B cell (primary cell): ENCODE data around the gene LBX2. TPM values are rescaled to one million over a fixed set of nuclear protein-coding genes. Genes with fewer than 3 reads are reported as not detected.

Source experiments
- ATAC-seq: fragments of 200-7000 bp; cut with Tn5 transposase; one replicate; pipeline ENCODE4 v1.10.0; 2021; ENCODE audit warnings: low read depth, mild to moderate bottlenecking, moderate number of reproducible peaks, moderate library complexity
- CTCF ChIA-PET: fragments of 350-600 bp; sonication (Branson Sonifier 250); formaldehyde crosslinking; loops from one replicate; lab custom pipeline; 2021; ENCODE audit warnings: antibody characterized with exemption, inconsistent platforms; lab: Charles Lee
- POLR2A ChIA-PET: fragments of 350-600 bp; sonication (Branson Sonifier 250); formaldehyde crosslinking; loops from one replicate; lab custom pipeline; 2021; ENCODE audit warnings: antibody characterized with exemption; lab: Charles Lee
- DNase-seq: peaks from one replicate; pipeline ENCODE4 v3.0.0; 2013
- H2AFZ ChIP-seq: 2 replicates; pipeline ENCODE4 v1.6.1; 2012; ENCODE audit warnings: mild to moderate bottlenecking, low read depth, low read length; ENCODE audit not compliant: insufficient read depth, poor library complexity, severe bottlenecking
- H3K27ac ChIP-seq, 2 donors: 1 replicate in 1 of 2; 2 replicates in 1 of 2; pipeline ENCODE4 v1.5.1; 2012 to 2013; ENCODE audit warnings: low read length in 2 of 2, mild to moderate bottlenecking in 2 of 2, moderate library complexity in 1 of 2
- H3K27me3 ChIP-seq, 4 experiments: fragments of 200-600 bp in 1 of 4; sonication (generic) in 1 of 4; replicated peaks in 1 of 4; 1 replicate in 2 of 4; 2 replicates in 2 of 4; pipeline versions ENCODE4 v1.6.1 to v1.7.0; 2013 to 2016; ENCODE audit warnings: low read length in 3 of 4, mild to moderate bottlenecking in 2 of 4, mixed read lengths in 1 of 4, moderate library complexity in 1 of 4; ENCODE audit not compliant: insufficient read depth in 4 of 4, control insufficient read depth in 3 of 4; ENCODE audit errors: control extremely low read depth in 1 of 4
- H3K36me3 ChIP-seq, 2 experiments: replicated peaks in 1 of 2; 1 replicate in 1 of 2; 2 replicates in 1 of 2; pipeline versions ENCODE4 v1.6.1 to v1.7.1; 2013; ENCODE audit warnings: low read length in 1 of 2; ENCODE audit not compliant: insufficient read depth in 2 of 2, control insufficient read depth in 1 of 2; ENCODE audit errors: control extremely low read depth in 1 of 2, extremely low read depth in 1 of 2
- H3K4me1 ChIP-seq, 2 donors: fragments of 200-600 bp in 1 of 2; sonication (generic) in 1 of 2; 1 replicate in 1 of 2; 2 replicates in 1 of 2; pipeline versions ENCODE4 v1.5.1 to v1.6.1; 2013 to 2017; ENCODE audit warnings: low read length in 2 of 2; ENCODE audit not compliant: control insufficient read depth in 2 of 2, insufficient read depth in 2 of 2
- H3K4me2 ChIP-seq: replicated peaks from 2 replicates; pipeline ENCODE3; 2012; ENCODE audit warnings: mild to moderate bottlenecking, low read depth, low read length; ENCODE audit not compliant: poor library complexity, severe bottlenecking
- H3K4me3 ChIP-seq, 5 experiments: fragments of 200-600 bp in 1 of 5; sonication (generic) in 1 of 5; 1 replicate in 3 of 5; 2 replicates in 2 of 5; pipeline versions ENCODE4 v1.5.1 to v1.7.0; 2011 to 2016; ENCODE audit warnings: low read length in 4 of 5, mild to moderate bottlenecking in 4 of 5, low read depth in 2 of 5, control low read depth in 1 of 5, moderate library complexity in 1 of 5; ENCODE audit not compliant: insufficient read depth in 1 of 5; ENCODE audit errors: control extremely low read depth in 1 of 5, extremely low read depth in 1 of 5
- H3K79me2 ChIP-seq: fragments of 200-600 bp; sonication (generic); one replicate; pipeline ENCODE4 v1.6.0; 2016; ENCODE audit warnings: low read length; ENCODE audit not compliant: control insufficient read depth, insufficient read depth
- H3K9ac ChIP-seq: fragments of 200-600 bp; sonication (generic); 2 replicates; pipeline ENCODE4 v1.6.1; 2017; ENCODE audit warnings: mild to moderate bottlenecking, low read length, moderate library complexity
- H3K9me3 ChIP-seq, 3 donors: one replicate each; pipeline versions ENCODE4 v1.6.1 to v1.7.1; 2013; ENCODE audit warnings: low read length in 2 of 3; ENCODE audit not compliant: control insufficient read depth in 2 of 3, insufficient read depth in 1 of 3; ENCODE audit errors: control extremely low read depth in 1 of 3
- H4K20me1 ChIP-seq: 2 replicates; pipeline ENCODE4 v1.6.0; 2012; ENCODE audit warnings: mild to moderate bottlenecking, low read length; ENCODE audit not compliant: insufficient read depth, control insufficient read depth, poor library complexity, severe bottlenecking
- H3K27ac Mint-ChIP-seq: one replicate; pipeline ENCODE4 v1.8.0; 2021; ENCODE audit warnings: mixed read lengths
- H3K27me3 Mint-ChIP-seq: one replicate; pipeline ENCODE4 v1.8.0; 2021; ENCODE audit warnings: mixed read lengths
- H3K4me1 Mint-ChIP-seq: one replicate; pipeline ENCODE4 v1.8.0; 2021; ENCODE audit warnings: mixed read lengths
- H3K4me3 Mint-ChIP-seq: one replicate; pipeline ENCODE4 v1.8.0; 2021; ENCODE audit warnings: mixed read lengths
- H3K9me3 Mint-ChIP-seq: one replicate; pipeline ENCODE4 v1.8.0; 2022; ENCODE audit warnings: mixed read lengths; ENCODE audit not compliant: insufficient read depth
- EZH2 ChIP-seq: IDR thresholded peaks from 2 replicates; pipeline ENCODE4 v1.6.1; 2012; ENCODE audit warnings: borderline replicate concordance, low read depth, mild to moderate bottlenecking, moderate library complexity, low read length; ENCODE audit not compliant: insufficient read depth, poor library complexity, severe bottlenecking
- WGBS: methylation state at CpG from one replicate; pipeline ENCODE4 v1.1.5; 2013; ENCODE audit warnings: missing lambda C conversion rate; ENCODE audit not compliant: insufficient coverage; 5-methylcytosine and 5-hydroxymethylcytosine counted together
- intact Hi-C: fragments of 100-400 bp; cut with micrococcal nuclease; formaldehyde crosslinking; loops from one replicate; pipeline ENCODE4 v1.10.0; 2022
- polyA plus RNA-seq: library from polyadenylated mRNA; depleted of rRNA; stranded (reverse); fragments of >200 nt; gene quantifications from 2 replicates; pipeline ENCODE4 v1.2.3, GENCODE V29; 2012
- total RNA-seq, 2 donors: library from RNA; stranded (reverse); fragments of 120-200 nt in 1 of 2; gene quantifications; 1 replicate in 1 of 2; 2 replicates in 1 of 2; pipeline versions ENCODE4 v1.2.3 to v1.2.4, GENCODE V29; 2013 to 2022
- TF ChIP-seq, protein P1 (sequence below): fragments of 200-600 bp; IDR thresholded peaks from one replicate; pipeline ENCODE4 v1.8.0; 2022; ENCODE audit warnings: antibody characterized with exemption, mild to moderate bottlenecking

The LBX2 gene
- total and polyA plus RNA-seq, 2 donors (not counting 1 experiment from before 2014, with no cell fraction given) = 1.1 to 2.0 TPM

GRCh38 chr2:74481431-74481830, 18.0 kb downstream of the LBX2 start:
- ChIA-PET POLR2A (interaction anchor here (0.8 to 3.8 kb wide), 5 partner anchors 9 to 48 kb away, joined by 3 to 56 read pairs (median 19); partner anchors contain the start of genes AUP1, HTRA2, INO80B and MOGS), CTCF (interaction anchor here (0.9 to 7.1 kb wide), 10 partner anchors 9 to 106 kb away, joined by 3 to 149 read pairs (median 10); partner anchors contain the start of genes AUP1, HTRA2, INO80B and MRPL53)
- Histone ChIP-seq H3K4me3 (peak overlapping the region in 3 of 5 experiments; percentile 87 to 96 (median 88)), H3K27me3 (no peaks in the 10 kb centered on the region), H2AFZ (no peak overlapping the region), H3K79me2 (peaks cover 67% of the 10 kb centered on the region), H3K4me1 (peaks cover 21 to 29% of the 10 kb centered on the region in 2 donors), H3K36me3 (peaks cover 0 to 25% of the 10 kb centered on the region in 2 experiments), H4K20me1 (peaks cover 33% of the 10 kb centered on the region), H3K9me3 (no peaks in the 10 kb centered on the region), H3K4me2 (peak overlapping the region; percentile 90), H3K27ac (peak overlapping the region in 1 of 2 donors; percentile 84), H3K9ac (peak overlapping the region; percentile 91)
- DNase-seq (no peak), ATAC-seq (no peak)
- H3K27me3 Mint-ChIP-seq = no peaks in the 10 kb centered on the region
- no CpG with 5 or more reads among the region's 3 CpGs for WGBS
- no peak for TF ChIP-seq EZH2
- TF ChIP-seq, protein P1, sequence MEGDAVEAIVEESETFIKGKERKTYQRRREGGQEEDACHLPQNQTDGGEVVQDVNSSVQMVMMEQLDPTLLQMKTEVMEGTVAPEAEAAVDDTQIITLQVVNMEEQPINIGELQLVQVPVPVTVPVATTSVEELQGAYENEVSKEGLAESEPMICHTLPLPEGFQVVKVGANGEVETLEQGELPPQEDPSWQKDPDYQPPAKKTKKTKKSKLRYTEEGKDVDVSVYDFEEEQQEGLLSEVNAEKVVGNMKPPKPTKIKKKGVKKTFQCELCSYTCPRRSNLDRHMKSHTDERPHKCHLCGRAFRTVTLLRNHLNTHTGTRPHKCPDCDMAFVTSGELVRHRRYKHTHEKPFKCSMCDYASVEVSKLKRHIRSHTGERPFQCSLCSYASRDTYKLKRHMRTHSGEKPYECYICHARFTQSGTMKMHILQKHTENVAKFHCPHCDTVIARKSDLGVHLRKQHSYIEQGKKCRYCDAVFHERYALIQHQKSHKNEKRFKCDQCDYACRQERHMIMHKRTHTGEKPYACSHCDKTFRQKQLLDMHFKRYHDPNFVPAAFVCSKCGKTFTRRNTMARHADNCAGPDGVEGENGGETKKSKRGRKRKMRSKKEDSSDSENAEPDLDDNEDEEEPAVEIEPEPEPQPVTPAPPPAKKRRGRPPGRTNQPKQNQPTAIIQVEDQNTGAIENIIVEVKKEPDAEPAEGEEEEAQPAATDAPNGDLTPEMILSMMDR = no peak
- no peak overlapping the region for H3K27ac Mint-ChIP-seq
- peak overlapping the region; percentile 100 for H3K4me3 Mint-ChIP-seq
- peaks cover 34% of the 10 kb centered on the region for H3K4me1 Mint-ChIP-seq
- intact Hi-C loops = no loop called here
- no peaks in the 10 kb centered on the region for H3K9me3 Mint-ChIP-seq

- peaks cover 16 to 22% of the 10 kb centered on the region in 2 donors for H3K4me1 ChIP-seq
- 96% methylated on average over 5 of the region's 5 CpGs for WGBS
- Mint-ChIP-seq H3K27me3 (no peaks in the 10 kb centered on the region), H3K4me3 (no peak overlapping the region), H3K9me3 (no peaks in the 10 kb centered on the region), H3K4me1 (peaks cover 22% of the 10 kb centered on the region), H3K27ac (no peak overlapping the region)
- no peak overlapping the region for H3K4me2 ChIP-seq
- peaks cover 20% of the 10 kb centered on the region for H3K79me2 ChIP-seq
- no peak for ATAC-seq
- H3K27ac ChIP-seq = no peak overlapping the region
- no peak overlapping the region for H3K9ac ChIP-seq
- no peak overlapping the region for H3K4me3 ChIP-seq
- ChIA-PET CTCF (interaction anchor here (1.2 to 1.9 kb wide), 3 partner anchors 28 to 113 kb away, joined by 4 to 7 read pairs (median 5); partner anchors contain the start of gene PCGF1), POLR2A (interaction anchor here (4.1 kb wide), 2 partner anchors 7 to 17 kb away, joined by 36 to 63 read pairs; partner anchors contain the start of genes CCDC142, TTC31 and WBP1)
- H3K9me3 ChIP-seq = peaks cover 0 to 5% (median 0%) of the 10 kb centered on the region in 3 donors
- H4K20me1 ChIP-seq = no peaks in the 10 kb centered on the region
- DNase-seq = no peak
- no peak overlapping the region for H2AFZ ChIP-seq
- intact Hi-C loops = no loop called here
- H3K27me3 ChIP-seq = no peaks in the 10 kb centered on the region
- peaks cover 0 to 27% of the 10 kb centered on the region in 2 experiments for H3K36me3 ChIP-seq
- TF ChIP-seq EZH2 = no peak
- TF ChIP-seq, protein P1 = no peak
These were observed 24.5 kb downstream of the LBX2 start for GRCh38 chr2:74474899-74475298.
